NCI-H2029 treated with DMSO at 0.1 percent for 48 hours (cell line): ENCODE results near the gene LRRC34.

ENCODE experiments used
- DNase-seq: peaks from one replicate; lab custom pipeline; 2025; lab: John Stamatoyannopoulos, UW

LRRC34 gene

DNA sequence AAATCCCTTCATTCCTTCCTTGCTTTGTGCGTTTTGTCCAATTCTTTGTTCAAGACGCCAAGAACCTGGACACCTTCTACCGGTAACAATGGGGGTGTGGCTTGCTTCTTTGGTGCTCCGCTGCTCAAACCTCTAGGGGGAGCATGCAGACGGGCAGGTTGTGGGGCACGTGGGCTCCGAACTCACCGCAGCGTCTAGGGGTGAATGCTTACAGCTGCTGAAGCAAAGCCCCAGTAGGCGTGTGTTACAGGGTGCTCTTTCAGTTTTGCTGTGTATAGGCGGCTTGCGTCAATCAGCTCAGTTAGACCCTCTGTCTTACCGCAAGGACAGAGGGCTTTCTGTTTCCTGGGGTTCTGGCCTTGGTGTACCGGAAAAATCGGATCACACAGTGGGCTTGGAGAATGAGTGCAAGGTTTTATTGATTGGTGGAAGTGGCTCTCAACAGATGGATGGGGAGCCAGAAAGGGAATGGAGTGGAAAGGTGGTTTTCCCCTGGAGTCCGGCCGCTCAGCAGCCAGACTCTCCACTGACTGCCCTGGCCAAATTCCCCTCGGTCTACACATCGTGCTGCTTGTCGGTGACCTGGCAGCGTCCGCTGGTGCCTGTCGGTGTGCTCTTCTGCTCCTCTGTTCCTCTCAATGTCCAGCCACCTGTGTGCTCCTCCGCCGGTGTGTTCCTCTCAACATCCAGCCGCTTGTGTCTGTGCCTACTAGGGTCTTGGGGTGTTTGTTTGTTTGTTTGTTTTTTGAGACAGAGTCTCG lies 1.2 kb upstream of the LRRC34 start:
- DNase-seq, result peak; percentile 79

DNA sequence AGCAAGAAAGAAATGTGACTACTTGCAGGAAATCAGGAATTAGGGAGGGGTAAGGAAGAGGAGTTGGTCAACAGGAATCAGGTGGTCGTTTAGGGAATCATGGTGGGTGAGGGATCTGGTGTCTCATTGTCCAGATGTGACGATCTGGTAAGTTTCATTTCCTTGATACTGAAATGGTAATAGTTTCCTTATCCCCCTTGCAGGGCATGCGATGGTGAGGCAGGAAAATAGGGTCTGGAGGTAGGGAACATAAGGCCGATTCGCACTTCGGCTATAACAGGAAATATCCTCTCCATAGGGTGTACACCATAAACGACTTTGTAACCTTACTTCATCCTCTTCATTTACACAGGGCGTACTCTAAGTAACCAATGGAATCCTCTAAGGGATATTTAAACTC lies 574 bp upstream of the LRRC34 start:
- DNase-seq, result no peak

DNA sequence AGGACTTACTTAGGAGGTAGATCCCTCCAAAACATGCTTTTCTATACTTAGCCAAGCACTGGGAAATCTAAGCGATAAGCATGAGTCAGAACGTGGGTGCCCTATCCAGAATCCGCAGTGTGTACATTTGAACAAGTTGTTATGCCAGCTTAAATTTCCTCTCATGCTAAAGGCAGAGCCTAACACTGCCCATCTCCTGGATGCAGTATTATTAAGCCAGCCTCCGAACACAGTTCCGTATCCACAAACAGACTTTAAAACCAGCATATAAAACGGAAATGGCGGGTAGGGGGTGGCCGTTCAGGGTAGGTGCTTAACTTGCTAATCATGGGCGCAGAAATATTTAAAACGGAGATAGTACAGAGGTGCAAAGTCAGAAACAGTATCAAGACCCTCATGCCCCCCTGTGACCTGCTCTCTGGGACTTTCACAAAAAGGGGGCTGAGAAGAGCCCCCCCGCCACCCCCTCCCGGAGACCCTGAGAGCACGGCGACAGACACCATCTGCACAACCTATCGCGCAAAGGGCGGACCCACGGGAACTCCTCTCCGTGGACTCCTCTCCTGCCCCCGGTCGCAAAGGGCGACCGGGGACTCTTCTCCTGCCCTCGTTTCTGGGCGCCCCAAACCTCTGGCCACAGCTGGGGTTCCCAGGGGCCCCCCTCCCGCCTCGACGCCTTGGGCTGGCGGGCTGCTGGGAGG lies 923 bp downstream of the LRRC34 start:
- peak; percentile 39 for DNase-seq

DNA sequence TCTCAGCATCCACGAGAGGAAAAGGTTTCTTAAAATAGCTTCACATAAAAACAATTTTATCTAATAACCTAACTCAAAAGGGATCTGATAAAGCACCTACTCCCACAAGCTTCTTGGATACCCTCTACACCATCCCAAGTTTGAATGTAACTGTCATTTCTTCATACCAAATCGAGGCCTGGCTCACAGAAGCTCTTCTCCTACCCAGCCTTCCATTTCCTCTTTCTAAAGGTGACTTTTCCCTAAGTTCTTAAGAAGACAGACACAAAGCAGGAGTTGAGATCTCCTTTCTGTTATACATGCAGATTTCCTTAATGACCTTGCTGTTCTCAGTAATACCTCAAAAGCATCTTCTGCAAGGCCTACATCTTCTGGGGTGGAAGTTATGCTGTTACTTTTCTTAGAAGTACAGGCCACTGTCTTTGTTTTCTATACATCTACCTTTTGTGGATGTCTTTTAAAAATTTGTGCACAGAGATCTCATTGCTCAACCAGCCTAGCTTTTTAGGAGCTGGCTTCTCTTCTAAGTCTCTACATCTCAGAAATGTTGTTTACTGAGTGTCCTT lies 3.4 kb downstream of the LRRC34 start:
- no peak for DNase-seq

DNA sequence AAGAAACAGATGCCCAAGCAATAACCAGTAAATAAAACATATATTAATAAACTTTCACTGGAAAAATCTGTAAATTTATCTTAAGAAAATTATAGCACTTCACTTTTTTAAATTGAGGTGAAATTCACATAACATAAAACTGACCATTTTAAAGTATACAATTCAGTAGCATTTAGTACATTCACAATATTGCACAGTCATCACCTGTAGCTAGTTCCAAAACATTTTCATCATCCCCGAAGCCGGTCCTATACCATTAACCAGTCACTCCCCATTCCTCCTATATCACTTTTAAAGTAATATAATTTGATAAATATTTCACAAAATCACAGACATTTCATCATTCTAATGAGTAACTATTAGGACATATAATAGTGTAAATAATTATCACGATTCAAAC lies 8.0 kb downstream of the LRRC34 start:
- no peak for DNase-seq

DNA sequence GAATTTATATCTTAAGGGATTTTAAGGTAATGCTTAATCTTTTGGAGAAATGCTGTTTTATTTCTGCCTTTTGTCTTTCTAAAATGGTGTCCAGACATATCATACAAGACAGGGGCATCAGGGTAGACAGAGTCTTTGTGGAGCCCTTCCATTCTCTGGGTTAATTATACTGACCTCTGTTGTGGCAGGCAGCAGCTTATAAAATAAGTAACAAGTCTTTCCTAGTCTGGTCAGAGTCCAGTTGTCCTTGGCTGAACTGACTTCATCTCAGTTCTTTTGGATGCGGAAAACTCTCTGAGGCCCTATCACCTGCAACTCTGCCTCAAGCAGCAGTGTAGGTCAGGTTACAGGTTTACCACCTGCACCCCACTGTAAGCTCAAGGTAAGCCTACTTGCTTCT lies 20.3 kb downstream of the LRRC34 start:
- no peak for DNase-seq

DNA sequence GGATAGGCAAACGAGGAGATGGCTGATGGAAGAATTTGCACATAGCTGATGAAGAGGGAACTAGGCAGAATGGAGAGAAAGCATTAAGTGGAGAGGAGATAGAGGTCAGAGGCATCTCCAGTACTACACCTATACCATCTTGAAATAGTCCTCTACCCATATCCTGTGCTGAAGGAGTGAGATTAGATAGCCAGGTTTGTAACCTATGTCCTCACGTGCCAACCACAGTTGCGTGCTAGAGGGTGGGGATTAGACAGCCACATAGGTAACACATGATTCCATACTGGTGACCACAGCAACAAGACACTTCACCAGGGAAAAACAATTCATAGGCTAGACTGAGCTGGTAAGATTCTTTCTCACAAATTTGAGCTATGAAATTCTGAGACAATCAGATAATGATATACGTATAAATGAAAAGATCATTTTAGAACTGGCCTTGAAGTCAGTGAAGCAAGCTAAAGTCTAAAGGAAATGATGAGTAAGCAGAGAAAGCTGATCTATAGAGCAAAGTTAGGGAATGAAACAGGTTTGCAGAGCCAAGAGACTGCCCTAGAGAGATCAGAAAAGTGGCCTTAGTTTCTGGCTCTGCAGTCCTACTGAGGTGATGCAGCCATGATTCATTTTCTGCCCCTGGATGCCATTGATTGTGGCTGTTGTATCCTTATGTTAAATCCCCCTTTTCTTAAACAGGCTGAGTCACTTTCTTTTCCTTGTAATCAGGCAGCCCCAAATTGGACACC lies 21.8 kb downstream of the LRRC34 start:
- DNase-seq, result no peak

DNA sequence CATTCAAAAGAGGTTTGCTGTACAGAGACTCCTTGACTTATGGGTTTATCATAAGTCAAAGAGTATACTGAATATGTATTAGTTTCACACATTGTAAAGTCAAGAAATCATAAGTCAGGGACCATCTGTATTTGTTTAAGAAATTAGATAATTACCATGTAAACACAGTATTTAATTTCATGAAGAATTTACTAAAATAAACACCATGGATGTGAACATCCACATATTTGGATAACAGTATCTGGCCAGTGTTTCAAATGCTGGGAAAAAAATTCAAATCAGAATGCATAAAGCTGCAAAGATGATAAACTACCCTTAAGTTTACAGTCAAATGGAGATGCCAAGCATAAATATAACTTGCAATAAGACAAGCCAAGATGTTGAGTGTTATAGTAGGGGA lies 22.5 kb downstream of the LRRC34 start:
- no peak for DNase-seq

DNA sequence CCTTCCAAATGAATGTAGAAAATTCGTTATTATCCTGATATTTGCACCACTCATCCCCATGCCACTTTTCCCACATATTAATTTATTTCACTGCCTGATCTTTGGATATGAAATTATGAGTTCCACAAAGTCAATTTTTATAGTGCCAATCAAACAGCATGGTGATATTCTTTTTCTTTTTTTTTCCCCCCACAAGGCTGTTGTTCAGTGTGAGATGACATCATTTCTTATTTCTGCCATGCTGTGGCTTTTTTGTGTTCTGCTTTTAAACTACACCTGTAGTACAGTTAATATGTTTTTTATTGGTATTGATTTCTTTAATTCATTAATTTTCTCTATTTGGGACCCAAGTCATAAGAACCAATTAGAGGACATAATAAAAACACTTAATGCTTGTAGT lies 24.9 kb downstream of the LRRC34 start:
- no peak for DNase-seq

DNA sequence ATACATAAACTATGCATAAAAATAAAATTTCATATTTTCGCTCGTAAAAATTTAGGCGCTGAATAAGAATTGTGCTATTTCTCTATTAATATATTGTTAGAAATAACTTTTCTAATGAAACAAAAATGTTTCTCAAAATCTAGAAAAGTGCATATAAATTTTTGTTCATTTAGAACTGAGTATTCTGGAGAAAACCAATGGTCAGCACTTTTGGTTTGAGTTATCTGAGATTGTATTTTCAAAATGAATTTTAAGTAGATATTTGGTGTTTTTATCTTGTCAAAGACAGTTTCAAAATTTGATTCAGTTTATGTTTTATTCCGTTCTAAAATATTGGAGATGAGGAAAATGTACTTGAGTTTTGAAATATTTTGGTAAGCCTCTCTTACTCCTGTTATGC lies 25.6 kb downstream of the LRRC34 start:
- no peak for DNase-seq

DNA sequence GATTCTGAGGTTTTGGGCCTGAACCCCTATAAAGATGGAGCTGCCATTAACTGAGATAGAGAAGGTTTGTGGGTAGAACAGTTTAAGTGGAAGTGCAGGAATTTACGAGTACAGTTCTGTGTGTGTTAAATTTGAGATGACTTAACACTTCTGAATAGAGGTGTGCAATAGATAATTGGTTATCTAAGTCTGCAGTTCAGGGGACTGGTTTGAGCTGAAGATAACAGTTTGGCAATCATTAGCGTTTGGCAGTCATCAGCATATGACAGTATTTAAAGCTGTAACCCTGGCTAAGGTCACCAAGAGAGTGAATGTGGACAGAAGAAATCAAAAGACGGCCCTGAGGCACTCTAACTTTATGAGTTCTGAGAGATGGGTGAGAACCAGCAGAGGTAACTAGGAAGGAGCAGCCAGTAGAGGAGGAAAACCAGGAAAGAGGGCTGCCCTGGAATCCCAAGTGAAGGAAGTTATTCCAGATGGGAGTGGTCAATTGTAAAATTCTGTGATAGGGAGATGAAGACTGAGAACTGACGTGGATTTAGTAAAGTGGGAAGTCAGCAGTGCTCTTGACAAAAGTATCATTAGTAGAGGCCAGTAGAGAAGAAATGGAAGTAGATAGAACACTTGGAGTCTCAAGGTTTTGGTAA lies 31.4 kb downstream of the LRRC34 start:
- DNase-seq, result no peak

DNA sequence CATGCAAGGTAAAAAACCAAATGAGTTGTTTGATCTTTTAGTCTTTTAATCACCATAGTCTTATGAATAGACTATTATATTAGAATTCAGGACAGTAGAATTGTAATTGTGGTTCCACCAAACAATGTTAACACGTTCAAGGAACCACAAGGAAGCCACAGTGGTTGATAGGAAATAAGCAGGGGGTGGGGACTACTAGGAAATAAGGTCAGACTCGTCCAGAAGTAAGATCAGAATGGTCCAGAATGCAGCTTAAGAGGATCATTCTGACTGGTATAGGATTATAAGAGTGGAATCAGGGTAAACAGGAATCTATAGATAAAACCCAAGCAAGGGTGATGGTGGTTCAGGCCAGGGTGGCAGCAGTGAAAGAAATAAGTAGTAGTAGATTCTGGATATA lies 32.0 kb downstream of the LRRC34 start:
- no peak for DNase-seq

DNA sequence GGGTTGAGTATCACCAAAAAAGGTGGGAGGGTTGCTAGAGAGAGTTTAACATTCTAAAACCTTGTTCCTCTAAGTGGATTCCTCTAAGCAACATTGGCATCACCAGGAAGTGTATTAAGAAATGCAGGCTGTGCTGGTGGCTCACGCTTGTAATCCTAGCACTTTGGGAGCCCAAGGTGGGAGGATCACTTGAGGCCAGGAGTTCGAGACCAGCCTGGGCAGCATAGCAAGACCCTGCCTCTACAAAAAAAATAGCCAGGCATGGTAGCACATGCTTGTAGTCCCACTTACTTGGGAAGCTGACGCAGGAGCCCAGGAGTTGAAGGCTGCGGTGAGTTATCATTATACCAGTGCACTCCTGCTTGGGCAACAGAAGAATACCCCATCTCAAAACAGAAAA lies 34.9 kb downstream of the LRRC34 start:
- no peak for DNase-seq

DNA sequence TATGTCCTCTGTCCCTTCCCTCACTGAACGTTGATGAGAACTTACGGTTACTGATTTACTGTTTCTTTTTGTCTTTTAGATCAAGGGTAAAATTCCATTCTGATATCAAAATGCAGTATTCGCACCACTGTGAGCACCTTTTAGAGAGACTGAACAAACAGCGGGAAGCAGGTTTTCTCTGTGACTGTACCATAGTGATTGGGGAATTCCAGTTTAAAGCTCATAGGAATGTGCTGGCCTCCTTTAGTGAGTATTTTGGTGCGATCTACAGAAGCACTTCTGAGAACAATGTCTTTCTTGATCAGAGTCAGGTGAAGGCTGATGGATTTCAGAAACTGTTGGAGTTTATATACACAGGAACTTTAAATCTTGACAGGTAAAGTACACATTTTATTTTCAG lies 38.5 kb downstream of the LRRC34 start:
- DNase-seq, result no peak

DNA sequence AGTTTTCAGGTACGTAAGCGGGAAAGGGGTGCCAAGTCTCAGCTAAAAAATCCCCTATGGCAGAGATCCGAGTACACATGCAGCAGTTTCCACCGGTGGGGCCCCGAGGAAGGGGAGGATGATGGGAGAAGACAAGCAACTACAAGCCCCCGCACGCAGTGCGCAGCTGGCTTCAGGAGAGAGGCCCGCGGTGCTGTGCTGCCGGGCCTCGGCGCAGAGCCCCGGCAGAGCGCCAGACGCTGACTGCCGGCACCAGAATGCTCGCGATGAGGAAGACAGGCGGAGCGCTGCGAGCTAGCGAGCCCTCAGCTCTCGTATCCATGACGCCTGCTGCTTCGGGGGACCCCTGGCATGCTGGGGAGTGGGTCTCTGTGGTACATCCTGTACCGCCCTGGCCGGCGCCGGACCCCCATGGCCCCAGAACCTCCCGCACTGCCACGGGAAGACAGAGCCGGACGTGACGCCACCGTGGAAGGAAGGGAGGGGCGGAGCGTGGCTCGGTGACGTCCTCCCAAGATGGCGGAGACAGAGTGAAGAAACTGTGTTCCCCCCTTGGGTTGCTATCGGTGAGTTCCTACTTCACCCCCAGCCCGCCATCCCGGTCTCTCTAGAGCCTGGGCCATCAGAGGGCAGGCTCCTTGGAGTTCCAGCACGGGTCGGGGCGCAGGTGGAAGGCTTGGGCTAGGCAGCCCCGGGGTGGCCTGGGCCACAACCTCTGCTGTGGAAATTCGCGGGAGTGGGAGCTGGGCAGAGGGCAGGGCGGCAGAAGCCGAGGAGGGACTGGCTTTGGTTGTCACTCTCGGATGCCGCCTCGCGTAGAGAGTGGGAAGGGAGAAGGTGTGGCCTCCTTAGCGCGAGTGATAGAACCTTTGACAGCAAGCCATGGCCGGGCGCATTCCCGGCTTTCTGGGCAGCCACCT lies 39.5 kb downstream of the LRRC34 start, which contains the start of gene MYNN:
Gene MYNN (plus strand): TSS at position 500 of the 920 bp plus-strand sequence. CDS start 900 bp downstream, outside the sequence.
- peak; percentile 81 for DNase-seq

DNA sequence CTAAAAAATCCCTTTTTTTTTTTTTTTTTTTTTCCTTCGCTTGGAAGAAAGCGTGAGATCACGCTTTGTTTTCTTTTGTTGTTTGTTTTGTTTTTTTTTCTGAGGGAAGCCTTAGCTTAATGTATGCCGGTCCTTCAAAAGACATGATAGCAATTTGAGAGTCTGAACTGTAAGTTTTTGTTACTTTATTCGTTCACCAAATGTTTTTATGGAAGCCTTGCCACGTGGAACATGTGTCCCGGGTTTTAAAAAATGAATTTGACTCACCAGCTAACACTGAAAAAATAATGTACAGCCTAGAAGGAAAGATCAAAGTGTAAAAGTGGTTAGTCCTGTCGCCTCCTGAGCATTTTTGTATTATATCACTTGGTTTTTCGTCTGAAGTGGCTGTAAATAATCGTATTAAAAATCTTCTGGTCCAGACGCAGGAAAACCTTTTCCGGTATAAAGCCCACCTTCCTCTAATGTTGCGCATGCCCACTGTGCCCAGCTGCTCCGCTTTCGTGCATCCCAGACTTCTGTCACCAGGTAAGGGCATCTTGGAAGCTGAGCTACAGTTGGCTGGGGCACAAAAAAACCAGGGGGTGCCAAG lies 40.3 kb downstream of the LRRC34 start:
- DNase-seq, result peak; percentile 92

DNA sequence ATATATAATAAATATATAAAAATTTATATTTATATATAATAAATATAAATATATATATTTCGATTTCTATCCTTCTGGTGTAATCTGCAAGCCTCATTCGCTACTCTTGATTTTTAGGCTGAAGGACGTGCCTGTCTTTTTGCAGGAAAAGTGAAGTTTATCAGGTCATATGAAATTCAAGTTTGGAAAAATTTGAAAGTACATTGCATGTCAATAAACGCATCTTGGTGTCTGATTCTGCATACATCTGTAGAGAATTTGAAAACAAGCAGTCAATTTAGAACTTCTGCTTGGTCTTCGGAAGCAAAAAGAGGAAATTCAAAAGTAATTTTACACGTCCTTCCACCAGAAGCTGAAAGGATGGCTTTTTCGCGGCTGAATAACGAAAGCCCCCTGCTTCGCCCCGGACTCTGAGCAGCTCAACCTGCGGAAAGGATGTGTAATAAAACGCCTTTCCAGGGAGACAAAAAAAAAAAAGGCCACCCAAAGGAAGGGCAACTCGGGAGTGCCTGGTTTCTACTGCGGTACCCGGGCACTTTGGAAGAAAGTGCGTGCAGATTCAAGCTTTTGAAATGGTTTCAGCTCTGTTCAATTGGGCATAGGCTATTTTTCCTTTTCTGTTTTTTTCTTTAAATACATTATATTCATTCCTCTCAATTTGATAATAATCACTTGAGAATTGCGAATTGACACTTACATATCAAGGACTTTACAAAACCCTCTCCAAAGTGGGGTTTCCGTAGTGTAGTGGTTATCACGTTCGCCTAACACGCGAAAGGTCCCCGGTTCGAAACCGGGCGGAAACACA lies 41.0 kb downstream of the LRRC34 start:
- DNase-seq, result peak; percentile 81

DNA sequence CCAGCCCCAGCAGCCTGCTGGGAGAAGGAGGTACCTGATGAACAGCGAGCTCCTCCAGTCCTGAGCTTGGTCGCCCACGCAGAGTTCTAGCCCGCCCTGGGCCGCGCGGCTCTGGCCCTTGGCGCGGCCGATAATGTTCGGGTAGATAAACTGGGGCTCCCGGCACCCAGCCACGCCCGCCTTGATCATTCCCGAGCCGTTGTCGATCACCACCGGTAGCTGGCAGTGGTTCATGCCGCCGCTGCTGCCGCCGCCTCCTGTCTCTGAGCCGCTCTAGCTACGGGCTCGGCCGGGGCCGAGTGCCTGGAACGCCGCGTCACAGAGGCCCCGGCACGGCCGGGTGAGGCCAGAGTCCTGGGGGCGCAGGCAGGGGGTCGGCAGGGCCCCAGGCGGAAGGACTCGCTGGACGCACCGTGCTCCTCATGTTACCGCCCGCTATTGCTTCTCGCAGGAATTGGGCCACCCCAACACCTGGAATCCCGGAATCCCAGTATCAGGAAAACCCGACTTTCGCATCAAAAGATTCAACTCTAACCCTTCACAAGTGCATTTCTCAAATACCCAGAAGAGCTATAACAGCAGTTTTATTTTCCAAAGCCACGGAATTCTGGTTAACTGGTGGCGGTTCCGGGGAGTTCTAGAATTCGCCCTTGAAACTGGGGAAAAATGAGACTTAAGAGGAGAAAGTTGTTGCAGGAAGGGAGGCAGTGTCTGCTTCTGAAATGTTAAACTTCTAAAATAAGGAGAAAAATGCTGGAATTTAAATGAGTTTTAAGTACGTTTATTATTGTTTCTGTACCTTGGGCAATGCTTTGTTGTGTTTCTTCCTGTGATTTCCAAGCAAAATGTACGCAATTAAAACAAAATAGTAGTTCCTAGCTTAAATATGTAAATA lies 43.2 kb downstream of the LRRC34 start, which contains the start of gene ACTRT3:
Gene ACTRT3 (minus strand): TSS at position 275 of the 895 bp plus-strand sequence. CDS start 41 bp downstream, at position 234.
- DNase-seq, result no peak
